NCI-H1436 treated with DMSO at 0.1 percent for 48 hours (cell line): ENCODE data around the gene RBPJL.

Experiments
- DNase-seq: peaks from one replicate; lab custom pipeline; 2025; lab: John Stamatoyannopoulos, UW

The RBPJL gene

GRCh38 chr20:45293041-45294002 lies 13.3 kb upstream of the RBPJL start:
- DNase-seq, result no peak

- DNase-seq, result no peak
These were observed 12.7 kb upstream of the RBPJL start for GRCh38 chr20:45294003-45294368.

GRCh38 chr20:45294659-45295058 lies 12.0 kb upstream of the RBPJL start:
- DNase-seq, result no peak

GRCh38 chr20:45297786-45298497 lies 8.7 kb upstream of the RBPJL start:
- no peak for DNase-seq

GRCh38 chr20:45299786-45300185 lies 6.9 kb upstream of the RBPJL start:
- no peak for DNase-seq

- no peak for DNase-seq
These were observed 5.7 kb upstream of the RBPJL start for GRCh38 chr20:45300961-45301360.

- no peak for DNase-seq
These were observed 4.8 kb upstream of the RBPJL start for GRCh38 chr20:45301824-45302271.

GRCh38 chr20:45303586-45304463 lies 2.8 kb upstream of the RBPJL start:
- no peak for DNase-seq

GRCh38 chr20:45304464-45304999 lies 2.1 kb upstream of the RBPJL start:
- no peak for DNase-seq

GRCh38 chr20:45305262-45305661 lies 1.4 kb upstream of the RBPJL start:
- DNase-seq, result no peak

GRCh38 chr20:45307076-45307640 lies 518 bp downstream of the RBPJL start:
- no peak for DNase-seq

- DNase-seq, result no peak
These were observed 1.6 kb downstream of the RBPJL start, which contains the start of gene MATN4 for GRCh38 chr20:45308117-45308778. Gene MATN4 (minus strand): TSS chr20:45308299. CDS start chr20:45305582, 2,717 bp downstream.

GRCh38 chr20:45309075-45309474 lies 2.4 kb downstream of the RBPJL start:
- DNase-seq, result no peak

GRCh38 chr20:45311589-45312211 lies 5.1 kb downstream of the RBPJL start:
- DNase-seq, result no peak

GRCh38 chr20:45312241-45312640 lies 5.6 kb downstream of the RBPJL start:
- DNase-seq, result no peak

- DNase-seq, result no peak
These were observed 6.5 kb downstream of the RBPJL start for GRCh38 chr20:45313065-45313695.

GRCh38 chr20:45313943-45314342 lies 7.3 kb downstream of the RBPJL start:
- no peak for DNase-seq

- DNase-seq, result no peak
These were observed 9.0 kb downstream of the RBPJL start for GRCh38 chr20:45315672-45316071.

GRCh38 chr20:45316150-45317080 lies 9.8 kb downstream of the RBPJL start:
- DNase-seq, result no peak
